ENCODE measurements around the gene VAPA. TPM values are rescaled to one million over a fixed set of nuclear protein-coding genes. Genes with fewer than 3 reads are reported as not detected.

Gene VAPA
- total RNA-seq, 3 donors from 2014 or later (not counting 1 experiment from before 2014, with no cell fraction given), result 175 to 186 (median 182) TPM

GRCh38 chr18:9931146-9931545 lies 17.3 kb downstream of the VAPA start:
- no CpG with 5 or more reads among the region's 1 CpG for WGBS (ENCODE audit: insufficient coverage)
- Mint-ChIP-seq H3K27me3 (ENCODE audit: low read depth in 2 of 2) (no peaks in the 10 kb centered on the region), H3K36me3 (no peaks in the 10 kb centered on the region), H3K27ac (peak overlapping the region in 1 of 2 donors; percentile 30), H3K4me1 (peaks cover 53 to 61% of the 10 kb centered on the region in 2 donors), H3K4me3 (no peak overlapping the region), H3K9me3 (no peaks in the 10 kb centered on the region)
- intact Hi-C loops (cut with micrococcal nuclease), result no loop called here
- ATAC-seq, result no peak
- Histone ChIP-seq H3K4me1 (ENCODE audit: control insufficient read depth, insufficient read depth, low read length) (no peaks in the 10 kb centered on the region), H3K4me3 (ENCODE audit: low read length) (no peak overlapping the region), H3K27ac (ENCODE audit: low read length) (no peak overlapping the region), H3K27me3 (ENCODE audit: control insufficient read depth, insufficient read depth, low read length) (no peaks in the 10 kb centered on the region), H3K36me3 (ENCODE audit: control insufficient read depth, insufficient read depth, low read length) (peaks cover 13% of the 10 kb centered on the region), H3K9me3 (ENCODE audit: control insufficient read depth, insufficient read depth, low read length) (no peaks in the 10 kb centered on the region)
- no peak for TF ChIP-seq CTCF (IDR thresholded peaks at IDR 0.05)
- DNase-seq, result no peak

- ATAC-seq (no peak), DNase-seq (no peak)
- peaks cover 47 to 55% of the 10 kb centered on the region in 2 donors for H3K4me1 Mint-ChIP-seq
Observed at GRCh38 chr18:9931678-9932077, 17.9 kb downstream of the VAPA start.

GRCh38 chr18:9933865-9934264 lies 20.0 kb downstream of the VAPA start:
- H3K4me3 Mint-ChIP-seq, result no peak overlapping the region
- no peak for TF ChIP-seq CTCF (IDR thresholded peaks at IDR 0.05)
- no peak overlapping the region for H3K27ac ChIP-seq (ENCODE audit: low read length)
- intact Hi-C loops (cut with micrococcal nuclease), result no loop called here
- no peak overlapping the region for H3K4me3 ChIP-seq (ENCODE audit: low read length)
- H3K27me3 Mint-ChIP-seq (ENCODE audit: low read depth in 2 of 2), result no peaks in the 10 kb centered on the region
- no peaks in the 10 kb centered on the region for H3K9me3 Mint-ChIP-seq
- H3K36me3 ChIP-seq (ENCODE audit: control insufficient read depth, insufficient read depth, low read length), result peaks cover 38% of the 10 kb centered on the region
- ATAC-seq (no peak), DNase-seq (no peak)
- H3K4me1 ChIP-seq (ENCODE audit: control insufficient read depth, insufficient read depth, low read length), result no peaks in the 10 kb centered on the region
- H3K4me1 Mint-ChIP-seq, result peaks cover 27 to 35% of the 10 kb centered on the region in 2 donors
- H3K27ac Mint-ChIP-seq, result no peak overlapping the region
- H3K9me3 ChIP-seq (ENCODE audit: control insufficient read depth, insufficient read depth, low read length), result no peaks in the 10 kb centered on the region
- no peaks in the 10 kb centered on the region for H3K27me3 ChIP-seq (ENCODE audit: control insufficient read depth, insufficient read depth, low read length)
- peaks cover 7% of the 10 kb centered on the region for H3K36me3 Mint-ChIP-seq
- 100% methylated on average over 2 of the region's 3 CpGs for WGBS (ENCODE audit: insufficient coverage)

More at GRCh38 chr18:9931678-9932077, 17.9 kb downstream of the VAPA start:
- H3K36me3 Mint-ChIP-seq, result no peaks in the 10 kb centered on the region
- H3K27ac Mint-ChIP-seq, result peak overlapping the region in 1 of 2 donors; percentile 30
- H3K4me3 ChIP-seq (ENCODE audit: low read length), result no peak overlapping the region
- H3K9me3 ChIP-seq (ENCODE audit: control insufficient read depth, insufficient read depth, low read length), result no peaks in the 10 kb centered on the region
- no peak overlapping the region for H3K4me3 Mint-ChIP-seq
- H3K9me3 Mint-ChIP-seq, result no peaks in the 10 kb centered on the region
- no peaks in the 10 kb centered on the region for H3K27me3 ChIP-seq (ENCODE audit: control insufficient read depth, insufficient read depth, low read length)
- intact Hi-C loops (cut with micrococcal nuclease), result no loop called here
- H3K4me1 ChIP-seq (ENCODE audit: control insufficient read depth, insufficient read depth, low read length), result no peaks in the 10 kb centered on the region
- no peak for TF ChIP-seq CTCF (IDR thresholded peaks at IDR 0.05)
- H3K27me3 Mint-ChIP-seq (ENCODE audit: low read depth in 2 of 2), result no peaks in the 10 kb centered on the region
- WGBS (ENCODE audit: insufficient coverage), result 89% methylated on average over 5 of the region's 5 CpGs
- no peak overlapping the region for H3K27ac ChIP-seq (ENCODE audit: low read length)
- peaks cover 16% of the 10 kb centered on the region for H3K36me3 ChIP-seq (ENCODE audit: control insufficient read depth, insufficient read depth, low read length)

- H3K4me3 ChIP-seq (ENCODE audit: low read length), result no peak overlapping the region
- H3K27ac ChIP-seq (ENCODE audit: low read length), result no peak overlapping the region
- H3K36me3 ChIP-seq (ENCODE audit: control insufficient read depth, insufficient read depth, low read length), result peaks cover 39% of the 10 kb centered on the region
- no peaks in the 10 kb centered on the region for H3K4me1 ChIP-seq (ENCODE audit: control insufficient read depth, insufficient read depth, low read length)
- Mint-ChIP-seq H3K9me3 (no peaks in the 10 kb centered on the region), H3K27ac (no peak overlapping the region), H3K36me3 (peaks cover 7% of the 10 kb centered on the region), H3K4me1 (peaks cover 23 to 31% of the 10 kb centered on the region in 2 donors), H3K27me3 (ENCODE audit: low read depth in 2 of 2) (no peaks in the 10 kb centered on the region), H3K4me3 (no peak overlapping the region)
- H3K27me3 ChIP-seq (ENCODE audit: control insufficient read depth, insufficient read depth, low read length), result no peaks in the 10 kb centered on the region
- no peaks in the 10 kb centered on the region for H3K9me3 ChIP-seq (ENCODE audit: control insufficient read depth, insufficient read depth, low read length)
- intact Hi-C loops (cut with micrococcal nuclease), result no loop called here
- ATAC-seq, result no peak
- no peak for TF ChIP-seq CTCF (IDR thresholded peaks at IDR 0.05)
- no peak for DNase-seq
- no CpG with 5 or more reads among the region's 3 CpGs for WGBS (ENCODE audit: insufficient coverage)
Observed at GRCh38 chr18:9934274-9934673, 20.5 kb downstream of the VAPA start.
